IMR-90 (cell line): ENCODE measurements around the gene GPBAR1. TPM values are rescaled to one million over a fixed set of nuclear protein-coding genes. Genes with fewer than 3 reads are reported as not detected.

Experiments used
- ATAC-seq: fragments of 200-7000 bp; cut with Tn5 transposase; 2 replicates; pipeline ENCODE4 v1.9.1; 2020; ENCODE audit warnings: low read depth, mild to moderate bottlenecking, moderate library complexity
- BruUV-seq: library from RNA; stranded (reverse); fragments of 400-500 nt; replicated peaks from 2 replicates; lab custom pipeline; 2021; lab: Mats Ljungman, UMichigan
- CTCF ChIA-PET: fragments of 300-600 bp; formaldehyde crosslinking; extraction: SDS; loops from one replicate; lab custom pipeline; 2021; ENCODE audit warnings: antibody characterized with exemption; lab: Yijun Ruan, JAX
- POLR2A ChIA-PET: fragments of 300-600 bp; sonication (Branson Sonifier 250); formaldehyde crosslinking; loops from one replicate; lab custom pipeline; 2022; ENCODE audit warnings: antibody characterized with exemption; ENCODE audit not compliant: unreplicated experiment; lab: Charles Lee
- DNase-seq: peaks from one replicate; pipeline ENCODE4 v3.0.0; 2013
- H2AFZ ChIP-seq: replicated peaks from 2 replicates; pipeline ENCODE3; 2013; ENCODE audit warnings: low read length, mild to moderate bottlenecking; ENCODE audit not compliant: poor library complexity
- H2AK5ac ChIP-seq: 2 replicates; pipeline ENCODE4 v1.6.1; 2013; ENCODE audit warnings: low read depth, low read length, inconsistent platforms
- H2AK9ac ChIP-seq: replicated peaks from 2 replicates; pipeline ENCODE3; 2013; ENCODE audit warnings: mild to moderate bottlenecking, low read depth, low read length, moderate library complexity; ENCODE audit not compliant: poor library complexity
- H2BK120ac ChIP-seq: 2 replicates; pipeline ENCODE4 v1.6.1; 2013; ENCODE audit warnings: low read depth, low read length, inconsistent platforms
- H2BK15ac ChIP-seq: 3 replicates; pipeline ENCODE4 v1.6.1; 2013; ENCODE audit warnings: low read depth, low read length, inconsistent platforms
- H2BK20ac ChIP-seq: 2 replicates; pipeline ENCODE4 v1.6.1; 2013; ENCODE audit warnings: low read depth, mild to moderate bottlenecking, inconsistent platforms, low read length, moderate library complexity
- H2BK5ac ChIP-seq: 2 replicates; pipeline ENCODE4 v1.6.1; 2013; ENCODE audit warnings: mild to moderate bottlenecking, low read depth, low read length, inconsistent platforms; ENCODE audit not compliant: poor library complexity, severe bottlenecking
- H3K14ac ChIP-seq: replicated peaks from 2 replicates; pipeline ENCODE4 v1.6.1; 2013; ENCODE audit warnings: low read depth, low read length, inconsistent platforms
- H3K18ac ChIP-seq: 2 replicates; pipeline ENCODE4 v1.6.1; 2013; ENCODE audit warnings: low read depth, low read length, control low read depth
- H3K23ac ChIP-seq: 2 replicates; pipeline ENCODE4 v1.6.1; 2013; ENCODE audit warnings: low read depth, low read length, inconsistent platforms
- H3K27ac ChIP-seq: 2 replicates; pipeline ENCODE4 v1.5.1; 2013; ENCODE audit warnings: mild to moderate bottlenecking, control low read depth, low read length; ENCODE audit not compliant: insufficient read depth
- H3K27me3 ChIP-seq: 2 replicates; pipeline ENCODE4 v1.6.1; 2013; ENCODE audit warnings: low read length; ENCODE audit not compliant: control insufficient read depth, insufficient read depth
- H3K36me3 ChIP-seq: 2 replicates; pipeline ENCODE4 v1.6.1; 2013; ENCODE audit warnings: low read length, mixed read lengths; ENCODE audit not compliant: control insufficient read depth, insufficient read depth
- H3K4ac ChIP-seq: 2 replicates; pipeline ENCODE4 v1.6.1; 2013; ENCODE audit warnings: low read depth, low read length, inconsistent platforms
- H3K4me1 ChIP-seq: 2 replicates; pipeline ENCODE4 v1.6.1; 2013; ENCODE audit warnings: low read length, mixed read lengths; ENCODE audit not compliant: control insufficient read depth, insufficient read depth
- H3K4me2 ChIP-seq: 2 replicates; pipeline ENCODE4 v1.6.1; 2013; ENCODE audit warnings: low read depth, mild to moderate bottlenecking, control low read depth, low read length, moderate library complexity
- H3K4me3 ChIP-seq: 2 replicates; pipeline ENCODE4 v1.5.1; 2013; ENCODE audit warnings: low read depth, mild to moderate bottlenecking, control low read depth, low read length, moderate library complexity; ENCODE audit not compliant: insufficient read depth
- H3K56ac ChIP-seq: 2 replicates; pipeline ENCODE4 v1.6.1; 2013; ENCODE audit warnings: low read length, inconsistent platforms; ENCODE audit not compliant: insufficient read depth; ENCODE audit errors: extremely low read depth
- H3K79me1 ChIP-seq, 2 experiments: 2 replicates each; pipeline ENCODE4 v1.6.1; 2013; ENCODE audit warnings: low read length in 2 of 2, inconsistent platforms in 1 of 2, low read depth in 1 of 2
- H3K9ac ChIP-seq: 2 replicates; pipeline ENCODE4 v1.6.1; 2013; ENCODE audit warnings: low read depth, low read length, control low read depth
- H3K9me1 ChIP-seq: 2 replicates; pipeline ENCODE4 v1.6.1; 2013; ENCODE audit warnings: low read length, inconsistent platforms; ENCODE audit not compliant: insufficient read depth
- H3K9me3 ChIP-seq: 2 replicates; pipeline ENCODE4 v1.6.1; 2013; ENCODE audit warnings: low read length; ENCODE audit not compliant: control insufficient read depth, insufficient read depth
- H4K20me1 ChIP-seq: 2 replicates; pipeline ENCODE4 v1.6.1; 2013; ENCODE audit warnings: low read length, inconsistent platforms; ENCODE audit not compliant: insufficient read depth
- H4K5ac ChIP-seq: 2 replicates; pipeline ENCODE4 v1.6.1; 2013; ENCODE audit warnings: mild to moderate bottlenecking, low read depth, low read length, control low read depth
- H4K8ac ChIP-seq, 2 experiments: 2 replicates each; pipeline ENCODE4 v1.6.1; 2013; ENCODE audit warnings: low read depth in 2 of 2, low read length in 2 of 2, control low read depth in 1 of 2, inconsistent platforms in 1 of 2
- H4K91ac ChIP-seq: 2 replicates; pipeline ENCODE4 v1.6.1; 2013; ENCODE audit warnings: low read depth, low read length, inconsistent platforms; ENCODE audit not compliant: insufficient read depth
- BHLHE40 ChIP-seq: fragments of 150-350 bp; IDR thresholded peaks from 2 replicates; pipeline ENCODE4 v1.6.1; 2016; ENCODE audit warnings: mild to moderate bottlenecking, low read depth, low read length
- CEBPB ChIP-seq: IDR thresholded peaks from 2 replicates; pipeline ENCODE4 v1.6.1; 2012; ENCODE audit warnings: low read depth, low read length, improper control_type of control experiment
- CHD1 ChIP-seq: IDR thresholded peaks from 2 replicates; pipeline ENCODE4 v1.6.1; 2012; ENCODE audit warnings: low read depth, low read length, improper control_type of control experiment
- CTCF ChIP-seq: conservative IDR thresholded peaks from 2 replicates; pipeline ENCODE4 v1.5.1; 2012; ENCODE audit warnings: mild to moderate bottlenecking, low read depth, low read length, improper control_type of control experiment
- ELK1 ChIP-seq: fragments of 150-350 bp; IDR thresholded peaks from 2 replicates; pipeline ENCODE4 v1.6.1; 2016; ENCODE audit warnings: low read depth, mild to moderate bottlenecking, low read length, moderate library complexity, borderline replicate concordance
- FOS ChIP-seq: fragments of 150-350 bp; IDR thresholded peaks from 2 replicates; pipeline ENCODE4 v1.6.1; 2016; ENCODE audit warnings: low read depth, low read length
- MAFK ChIP-seq: IDR thresholded peaks from 2 replicates; pipeline ENCODE4 v1.6.1; 2012; ENCODE audit warnings: low read depth, low read length, improper control_type of control experiment
- MAZ ChIP-seq: IDR thresholded peaks from 2 replicates; pipeline ENCODE4 v1.6.1; 2012; ENCODE audit warnings: low read depth, mild to moderate bottlenecking, low read length, improper control_type of control experiment, moderate library complexity, borderline replicate concordance
- MXI1 ChIP-seq: IDR thresholded peaks from 2 replicates; pipeline ENCODE4 v1.6.1; 2012; ENCODE audit warnings: low read depth, mild to moderate bottlenecking, low read length, moderate library complexity, borderline replicate concordance
- NFE2L2 ChIP-seq: fragments of 150-350 bp; IDR thresholded peaks from 2 replicates; pipeline ENCODE4 v1.6.1; 2016; ENCODE audit warnings: low read depth, mild to moderate bottlenecking, low read length
- POLR2A ChIP-seq: IDR thresholded peaks from 2 replicates; pipeline ENCODE4 v1.6.1; 2012; ENCODE audit warnings: mild to moderate bottlenecking, low read depth, low read length
- RAD21 ChIP-seq: IDR thresholded peaks from 2 replicates; pipeline ENCODE4 v1.6.1; 2012; ENCODE audit warnings: low read length, improper control_type of control experiment
- RCOR1 ChIP-seq: IDR thresholded peaks from 2 replicates; pipeline ENCODE4 v1.6.1; 2012; ENCODE audit warnings: mild to moderate bottlenecking, low read length, improper control_type of control experiment; ENCODE audit not compliant: insufficient replicate concordance
- RFX5 ChIP-seq: IDR thresholded peaks from 2 replicates; pipeline ENCODE4 v1.8.0; 2012; ENCODE audit warnings: low read depth, mild to moderate bottlenecking, low read length, moderate library complexity
- SMC3 ChIP-seq: fragments of 150-350 bp; IDR thresholded peaks from 2 replicates; pipeline ENCODE4 v1.6.1; 2016; ENCODE audit warnings: low read depth, mild to moderate bottlenecking, antibody characterized with exemption, low read length, moderate library complexity
- USF2 ChIP-seq: fragments of 150-350 bp; IDR thresholded peaks from 2 replicates; pipeline ENCODE4 v1.6.1; 2017; ENCODE audit warnings: mild to moderate bottlenecking, antibody characterized with exemption, low read length, low read depth
- WGBS, 2 experiments: methylation state at CpG; one replicate each; pipeline versions ENCODE4 v1.1.5 to v1.1.7; 2013; ENCODE audit warnings: missing lambda C conversion rate in 2 of 2; ENCODE audit not compliant: insufficient read length in 1 of 2; ENCODE audit errors: extremely low coverage in 2 of 2; 5-methylcytosine and 5-hydroxymethylcytosine counted together
- dilution Hi-C: fragments of 300-500 bp; cut with HindIII; formaldehyde crosslinking; loops from one replicate; pipeline ENCODE4 v1.14.3; 2018; ENCODE audit warnings: low sequenced_read_pairs; ENCODE audit not compliant: unreplicated experiment
- in situ Hi-C: fragments of 300-500 bp; cut with MboI; formaldehyde crosslinking; loops from 3 replicates; pipeline ENCODE4 v1.14.3; 2019; ENCODE audit warnings: low sequenced_read_pairs, inconsistent platforms, mixed read lengths
- intact Hi-C: fragments of 100-400 bp; cut with micrococcal nuclease; formaldehyde crosslinking; loops from 2 replicates; pipeline ENCODE4 v1.10.0; 2022
- polyA plus RNA-seq, 3 experiments: library from polyadenylated mRNA; depleted of rRNA; stranded (reverse); fragments of >200 nt; gene quantifications; 2 replicates each; pipeline ENCODE4 v1.2.3, GENCODE V29; 2012; ENCODE audit warnings: low replicate concordance in 1 of 3
- total RNA-seq: library from RNA; depleted of rRNA; stranded (reverse); fragments of >200 nt; gene quantifications from 2 replicates; pipeline ENCODE4 v1.2.3, GENCODE V29; 2012

The GPBAR1 gene
- total and polyA plus RNA-seq, 2 of the 4 experiments (the other 2 are of a cell fraction): under 0.01 to 0.21 TPM

GRCh38 chr2:218249691-218250090, 11.1 kb upstream of the GPBAR1 start:
- dilution Hi-C loops (no loop called here), intact Hi-C loops (no loop called here), in situ Hi-C loops (no loop called here)
- Histone ChIP-seq H3K9ac (no peak overlapping the region), H2BK20ac (no peak overlapping the region), H3K4ac (no peak overlapping the region), H4K20me1 (peaks cover 40% of the 10 kb centered on the region), H4K91ac (no peak overlapping the region), H4K8ac (no peak overlapping the region), H3K14ac (no peak overlapping the region), H2AK5ac (no peak overlapping the region), H3K4me1 (peaks cover 5% of the 10 kb centered on the region; the same call in 1 of the 2 replicates), H3K36me3 (peaks cover 83% of the 10 kb centered on the region), H3K27ac (no peak overlapping the region), H3K4me2 (no peak overlapping the region), H3K79me1 (peaks cover 46 to 68% of the 10 kb centered on the region in 2 experiments), H2BK15ac (no peak overlapping the region), H3K23ac (no peak overlapping the region), H2AFZ (no peak overlapping the region), H3K56ac (no peak overlapping the region), H2AK9ac (no peak overlapping the region), H3K9me3 (no peaks in the 10 kb centered on the region), H3K18ac (no peak overlapping the region), H3K9me1 (peaks cover 5% of the 10 kb centered on the region; the same call in 1 of the 2 replicates), H3K4me3 (no peak overlapping the region), H2BK5ac (no peak overlapping the region), H3K27me3 (no peaks in the 10 kb centered on the region), H4K5ac (no peak overlapping the region), H2BK120ac (no peak overlapping the region)
- no peak for TF ChIP-seq FOS
- TF ChIP-seq SMC3: no peak
- no peak for TF ChIP-seq USF2
- no peak for TF ChIP-seq POLR2A
- no peak for TF ChIP-seq CTCF
- TF ChIP-seq ELK1: no peak
- no peak for TF ChIP-seq MAFK
- no peak for TF ChIP-seq NFE2L2
- TF ChIP-seq BHLHE40: no peak
- TF ChIP-seq MXI1: no peak
- TF ChIP-seq CEBPB: no peak
- no peak for TF ChIP-seq RCOR1
- no peak for TF ChIP-seq CHD1
- TF ChIP-seq MAZ: no peak
- TF ChIP-seq RFX5: no peak
- TF ChIP-seq RAD21: no peak
- BruUV-seq: no TSS peak
- POLR2A ChIA-PET: no interaction called here
- 96% methylated on average over 4 of the region's 13 CpGs; no CpG with 5 or more reads in 1 of the 2 experiments for WGBS, 2 experiments
- no peak for DNase-seq
- ATAC-seq: no peak
- CTCF ChIA-PET: no interaction called here
